Measurements from ENCODE around the gene RPL7L1. TPM values are rescaled to one million over a fixed set of nuclear protein-coding genes. Genes with fewer than 3 reads are reported as not detected.
"Not testable (repeated sequence)": the region's sequence is repeated elsewhere in the genome, so short reads cannot be mapped to it uniquely, and the experiment has no call there.

RPL7L1 gene
- 134 TPM for total RNA-seq

DNA sequence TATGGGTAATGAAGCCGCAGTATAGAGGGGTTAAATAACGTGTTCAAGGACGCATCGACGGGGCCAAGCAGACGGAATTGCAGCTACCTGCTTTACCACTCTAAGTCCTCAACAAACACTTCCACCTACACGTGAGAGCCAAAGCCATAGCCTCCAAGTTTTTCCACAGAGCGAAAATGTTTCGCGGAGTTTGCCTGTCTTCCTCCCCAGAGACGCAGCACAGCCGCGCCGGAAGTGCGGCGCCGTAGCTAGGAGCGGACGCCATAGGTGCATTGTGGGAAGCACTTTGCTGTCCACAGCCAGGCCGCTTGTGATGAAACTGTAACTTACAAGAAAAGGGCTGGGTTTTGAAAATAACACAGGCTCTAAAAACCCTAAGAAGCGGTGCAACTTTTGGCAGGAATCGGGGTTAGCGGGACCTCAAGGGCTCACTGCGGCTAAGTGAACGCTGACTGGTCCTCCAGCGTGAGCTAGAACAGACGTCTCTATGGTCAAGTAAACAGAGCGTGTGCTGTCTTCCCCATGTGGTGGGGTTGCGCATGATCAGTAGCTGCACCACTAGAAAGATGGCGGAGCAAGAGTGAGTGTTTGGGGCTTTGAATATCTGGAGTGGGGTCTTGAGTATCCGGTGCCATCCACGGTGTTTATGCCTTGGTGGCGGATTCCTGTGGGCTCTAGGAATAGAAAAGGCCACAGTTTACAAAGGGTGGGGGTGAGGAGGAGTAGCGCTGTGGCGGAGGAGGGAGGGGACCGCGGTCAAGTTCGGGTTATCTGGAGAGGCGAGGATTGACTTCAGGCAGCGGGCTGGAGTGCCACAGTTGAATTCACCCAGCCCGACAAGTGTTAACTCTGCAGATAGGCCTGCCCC, at the start of gene RPL7L1:
RPL7L1 (plus strand) TSS at position 245 of the 868 bp plus-strand sequence; CDS start at position 540, 295 bp downstream.
- DNase-seq: peak; percentile 95

DNA sequence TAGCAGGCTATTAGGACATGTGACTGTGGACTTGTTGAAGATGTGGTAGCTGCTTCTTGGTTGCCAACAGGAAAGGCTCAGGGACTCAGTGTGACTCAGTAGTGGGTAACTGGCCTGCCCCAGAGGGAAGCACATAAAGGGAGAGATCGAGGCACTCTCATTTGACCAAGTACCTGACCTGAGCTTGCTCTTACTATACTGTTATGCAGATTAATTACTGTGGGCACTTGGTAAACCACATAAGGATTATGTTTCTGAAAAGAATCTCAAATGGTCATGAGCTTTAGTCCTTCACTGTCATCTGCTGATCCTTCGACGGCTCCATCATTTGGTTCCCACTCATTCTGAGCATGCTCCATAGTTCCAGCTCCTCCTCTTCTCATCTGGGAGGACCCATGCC, 48.2 kb upstream of the RPL7L1 start:
- no peak for DNase-seq

- no peak for DNase-seq
These were observed 45.4 kb upstream of the RPL7L1 start for GRCh38 chr6:42834056-42834455.

DNA sequence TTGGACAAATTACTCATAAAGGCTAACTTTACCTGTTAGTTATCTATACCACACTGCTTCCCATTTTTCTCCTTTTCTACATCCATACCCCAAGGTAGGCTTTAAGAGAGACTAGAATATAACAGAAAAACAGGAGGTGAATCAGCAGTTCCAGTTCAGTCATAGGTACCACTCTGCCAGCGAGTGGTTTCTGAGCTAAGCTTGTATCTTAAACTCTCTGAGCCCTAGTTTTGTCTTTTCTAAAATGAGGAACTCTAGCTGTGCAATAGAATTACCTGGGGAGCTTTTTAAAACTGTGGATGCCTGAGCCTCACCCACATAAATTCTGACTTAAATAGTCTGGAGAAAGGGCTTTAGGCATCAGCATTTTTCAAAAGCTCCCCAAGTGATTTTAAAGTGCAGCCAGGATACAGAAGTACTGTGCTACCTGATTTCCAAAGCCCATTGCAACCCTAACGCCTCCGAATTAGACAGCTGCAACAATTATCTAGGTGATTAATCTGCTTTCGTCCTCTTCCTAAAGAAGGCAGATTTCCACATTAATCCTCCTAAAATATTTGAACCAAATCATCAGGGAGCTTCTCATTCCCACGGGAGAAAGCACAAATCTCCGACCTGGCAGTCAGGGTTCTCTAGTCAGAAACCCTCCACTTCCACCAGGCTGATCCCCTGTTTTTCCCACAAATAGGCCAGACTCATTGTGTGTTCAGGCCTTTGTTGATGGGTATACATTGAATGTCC, 37.4 kb upstream of the RPL7L1 start:
- no peak for DNase-seq

- no peak for DNase-seq
These were observed 34.1 kb upstream of the RPL7L1 start for GRCh38 chr6:42845327-42845694.

GRCh38 chr6:42846505-42846904, 32.9 kb upstream of the RPL7L1 start:
- no peak for DNase-seq

DNA sequence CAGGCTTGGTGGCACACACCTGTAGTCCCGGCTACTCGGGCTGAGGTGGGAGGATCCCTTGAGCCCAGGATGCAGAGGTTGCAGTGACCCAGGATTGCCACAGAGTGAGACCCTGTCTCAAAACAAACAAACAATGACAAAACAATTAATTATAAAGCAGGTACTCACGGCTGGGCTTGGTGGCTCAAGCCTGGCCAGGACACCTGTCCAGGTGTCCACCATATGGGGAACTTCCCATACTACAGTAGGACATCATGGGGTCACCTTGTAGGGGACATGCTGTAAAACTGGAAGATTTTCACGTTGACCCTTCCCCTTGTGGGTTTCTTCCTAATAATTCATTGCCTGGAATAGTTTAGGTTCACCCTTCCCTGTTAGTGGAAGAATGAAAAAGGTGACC, 30.7 kb upstream of the RPL7L1 start:
- no peak for DNase-seq

- no peak for DNase-seq
These were observed 27.8 kb upstream of the RPL7L1 start for GRCh38 chr6:42851599-42851998.

DNA sequence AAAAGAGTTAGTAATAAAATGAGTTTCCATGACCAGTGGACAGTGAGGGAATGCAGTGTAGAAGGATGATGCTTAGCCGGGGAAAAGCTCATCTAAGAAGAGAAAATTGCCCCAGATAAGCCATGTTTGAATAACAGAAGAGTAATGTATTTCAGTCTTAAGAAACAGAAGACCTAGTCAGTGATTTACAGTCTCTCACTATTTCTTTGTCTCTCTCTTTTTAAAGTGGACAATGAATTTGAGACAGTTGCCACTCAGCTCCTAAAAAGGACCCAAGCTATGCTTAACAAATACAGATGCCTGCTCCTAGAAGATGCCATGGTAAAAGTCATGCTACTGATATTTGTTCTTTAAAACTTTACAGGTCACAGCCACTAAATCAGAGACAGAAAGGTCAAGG, 19.4 kb upstream of the RPL7L1 start:
- no peak for DNase-seq

DNA sequence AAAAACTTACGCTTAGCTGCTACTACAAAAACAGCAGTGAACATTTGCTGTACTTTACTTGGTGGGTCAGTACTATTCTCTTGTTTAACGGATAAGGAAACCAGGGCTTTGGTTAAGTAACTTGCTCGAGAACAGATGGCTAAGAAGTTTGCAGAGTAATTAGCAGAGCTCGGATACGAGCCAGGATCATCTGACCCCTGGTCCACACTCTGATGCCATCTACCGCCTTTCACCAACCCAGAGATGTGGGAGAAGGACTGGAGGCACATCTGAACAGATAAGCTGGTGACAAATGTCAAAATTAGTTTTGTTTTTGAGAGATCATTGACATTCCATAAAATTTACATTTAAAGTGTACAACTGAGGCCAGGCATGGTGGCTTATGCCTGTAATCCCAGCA, 18.9 kb upstream of the RPL7L1 start:
- no peak for DNase-seq

DNA sequence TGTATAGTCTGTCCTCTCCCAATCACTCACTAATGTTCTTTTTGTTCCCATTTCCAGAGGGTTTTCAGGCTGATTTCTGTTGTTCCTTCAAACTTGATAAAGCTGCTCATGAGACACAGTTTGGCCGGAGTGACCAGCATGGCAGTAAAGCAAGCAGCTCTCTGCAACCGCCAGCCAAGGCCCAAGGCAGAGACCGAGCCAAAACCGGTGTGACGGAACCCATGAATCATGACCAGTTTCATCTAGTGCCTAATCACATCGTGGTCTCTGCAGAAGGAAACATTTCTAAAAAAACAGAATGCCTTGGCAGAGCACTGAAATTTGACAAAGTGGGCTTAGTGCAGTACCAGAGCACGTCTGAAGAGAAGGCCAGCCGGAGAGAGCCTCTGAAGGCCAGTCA, 14.8 kb upstream of the RPL7L1 start:
- no peak for DNase-seq

- no peak for DNase-seq
These were observed 9.1 kb upstream of the RPL7L1 start for GRCh38 chr6:42870145-42870936.

- no peak for DNase-seq
These were observed 7.7 kb upstream of the RPL7L1 start for GRCh38 chr6:42871711-42872110.

- no peak for DNase-seq
These were observed 6.1 kb upstream of the RPL7L1 start for GRCh38 chr6:42873313-42873712.

DNA sequence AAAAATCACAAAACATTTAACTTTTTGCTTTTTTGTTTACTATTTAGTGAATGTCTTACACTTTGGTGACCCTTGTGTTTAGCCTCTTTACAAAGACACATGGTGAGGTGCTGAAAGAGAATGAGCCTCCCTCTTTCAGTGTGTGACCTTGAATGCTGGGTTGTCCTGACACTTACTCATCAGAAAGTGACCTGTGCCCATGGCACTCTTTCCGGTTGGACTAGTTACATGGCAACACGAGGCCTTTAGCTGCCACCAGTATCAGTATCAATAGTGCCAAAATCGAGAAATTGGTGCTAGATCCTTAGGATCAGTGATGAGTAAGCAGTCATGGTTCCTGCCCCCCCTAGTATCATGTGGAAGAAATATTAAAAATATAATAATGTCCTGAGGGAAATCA, 1.7 kb upstream of the RPL7L1 start:
- DNase-seq: no peak

DNA sequence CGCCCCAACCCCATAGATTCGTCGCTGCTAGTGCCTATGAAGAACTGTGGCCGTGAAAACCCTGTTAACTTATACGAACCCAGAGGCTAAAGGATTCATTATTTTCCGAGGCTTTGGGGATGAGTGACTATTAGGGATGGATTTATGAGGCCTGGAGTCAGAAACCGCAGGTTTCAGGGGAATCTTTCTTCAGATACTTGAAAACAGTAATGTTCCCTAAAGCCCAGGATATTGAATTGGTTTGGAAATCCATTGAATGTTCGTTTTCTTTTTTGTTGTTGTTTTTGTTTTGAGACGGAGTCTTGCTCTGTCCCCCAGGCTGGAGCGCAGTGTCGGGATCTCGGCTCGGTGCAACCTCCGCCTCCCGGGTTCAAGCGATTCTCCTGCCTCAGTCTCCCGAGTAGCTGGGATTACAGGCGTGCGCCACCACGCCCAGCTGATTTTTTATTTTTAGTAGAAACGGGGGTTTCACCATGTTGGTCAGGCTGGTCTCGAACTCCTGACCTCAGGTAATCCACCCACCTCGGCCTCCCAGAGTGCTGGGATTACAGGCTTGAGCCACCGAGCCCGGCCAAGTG, 913 bp downstream of the RPL7L1 start:
- DNase-seq: not testable (repeated sequence)

DNA sequence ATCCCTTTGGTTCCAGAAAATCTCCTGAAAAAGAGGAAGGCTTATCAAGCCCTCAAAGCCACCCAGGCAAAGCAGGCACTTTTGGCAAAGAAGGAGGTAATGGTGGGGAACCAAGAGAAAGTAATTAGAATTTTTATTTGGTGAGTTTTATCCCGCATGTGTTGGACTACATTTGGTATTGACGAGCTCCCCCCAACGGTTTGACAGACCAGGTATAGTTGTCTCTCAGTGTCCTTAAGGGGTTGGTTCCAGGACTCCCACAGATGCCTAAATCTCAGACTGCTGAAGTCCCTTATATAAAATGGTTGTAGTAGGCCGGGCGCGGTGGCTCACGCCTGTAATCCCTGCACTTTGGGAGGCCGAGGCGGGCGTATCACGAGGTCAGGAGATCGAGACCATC, 1.5 kb downstream of the RPL7L1 start:
- not testable (repeated sequence) for DNase-seq

DNA sequence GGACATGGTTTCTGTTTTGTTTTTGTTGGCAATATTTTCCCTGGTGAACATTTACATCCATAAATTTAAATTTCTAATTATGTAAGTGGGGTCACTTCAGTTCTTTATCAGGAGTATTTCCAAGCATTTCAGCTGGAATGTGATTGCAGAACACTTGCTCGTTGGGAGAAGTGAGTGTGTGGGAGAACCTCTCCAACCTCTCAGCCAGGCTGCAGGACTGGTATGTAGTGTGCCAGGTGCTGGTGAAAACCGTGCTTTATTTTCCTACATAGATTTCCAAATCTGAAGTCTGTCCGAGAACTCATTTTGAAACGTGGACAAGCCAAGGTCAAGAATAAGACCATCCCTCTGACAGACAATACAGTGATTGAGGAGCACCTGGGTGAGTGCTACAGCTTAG, 6.3 kb downstream of the RPL7L1 start:
- no peak for DNase-seq

- DNase-seq: not testable (repeated sequence)
These were observed 8.8 kb downstream of the RPL7L1 start for GRCh38 chr6:42888201-42888600.

DNA sequence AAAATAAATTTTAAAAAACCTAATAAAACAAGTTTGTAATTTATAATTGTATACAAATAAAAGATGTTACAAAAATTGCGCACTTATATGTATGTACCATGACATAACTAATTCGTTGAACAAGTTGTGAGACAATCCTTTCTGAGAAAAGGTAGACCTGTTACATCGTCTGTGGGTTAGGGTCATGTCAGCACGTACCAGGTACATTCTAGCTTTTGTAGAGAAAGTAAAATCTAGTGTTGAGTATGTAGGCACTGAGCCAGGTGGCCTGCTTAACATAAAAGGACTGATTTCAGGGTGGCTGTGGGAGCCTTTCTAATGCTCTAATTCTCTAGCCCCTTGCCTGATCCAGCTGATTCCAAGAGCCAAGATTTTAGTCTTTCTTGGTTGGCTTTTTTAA, 10.4 kb downstream of the RPL7L1 start:
- no peak for DNase-seq

DNA sequence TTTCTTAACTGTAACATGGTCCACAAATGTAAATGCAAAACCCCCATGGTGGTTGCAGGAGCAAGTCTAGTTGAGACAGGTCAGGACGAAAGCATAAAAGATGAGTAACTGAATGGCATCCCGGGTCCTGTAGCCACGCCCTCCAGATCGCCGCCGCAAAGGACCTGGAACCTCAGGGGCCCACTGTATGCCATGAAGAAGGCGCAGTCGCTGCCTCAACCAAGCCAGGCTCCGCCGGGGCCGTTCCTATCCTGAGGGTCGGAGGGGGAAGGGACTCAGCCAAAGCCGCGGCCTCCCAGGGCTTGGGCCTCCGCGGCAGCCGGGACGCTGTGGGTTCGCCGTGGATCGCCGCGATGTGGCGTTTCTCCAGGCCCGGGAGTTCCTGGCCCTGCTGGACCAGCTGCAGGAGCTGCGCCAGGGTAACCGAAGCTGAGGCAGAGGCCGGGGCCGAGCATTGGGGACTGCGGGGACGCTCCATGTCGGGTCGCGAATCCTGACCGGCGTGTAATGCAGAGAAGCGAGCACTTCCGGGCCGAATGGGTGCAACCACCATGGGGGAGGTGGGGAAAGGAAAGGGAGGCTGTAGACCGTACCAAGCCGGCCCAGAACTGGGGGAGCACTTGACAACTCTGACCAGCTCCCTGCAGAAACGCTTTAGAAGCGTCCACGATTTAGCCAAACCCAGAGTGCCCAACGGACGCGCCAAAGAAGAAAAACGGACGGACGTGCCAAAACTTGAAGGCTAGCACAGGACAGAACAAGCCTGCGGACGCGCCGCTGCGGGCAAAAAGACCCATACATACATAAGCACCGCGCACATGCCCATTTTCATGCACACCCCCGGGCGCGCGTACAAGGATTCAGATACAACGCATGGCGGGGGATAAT, 11.1 kb downstream of the RPL7L1 start:
- peak; percentile 98 for DNase-seq

Data from tongue (tissue), 2 donors.